GM19351 (cell line): ENCODE measurements around the gene SLC25A28.

ENCODE experiments used
- ATAC-seq: cut with Tn5 transposase; IDR thresholded peaks from one replicate; pipeline ENCODE4 v1.9.1; 2021; ENCODE audit warnings: mild to moderate bottlenecking, moderate library complexity; ENCODE audit not compliant: unreplicated experiment

Gene SLC25A28, protein sequence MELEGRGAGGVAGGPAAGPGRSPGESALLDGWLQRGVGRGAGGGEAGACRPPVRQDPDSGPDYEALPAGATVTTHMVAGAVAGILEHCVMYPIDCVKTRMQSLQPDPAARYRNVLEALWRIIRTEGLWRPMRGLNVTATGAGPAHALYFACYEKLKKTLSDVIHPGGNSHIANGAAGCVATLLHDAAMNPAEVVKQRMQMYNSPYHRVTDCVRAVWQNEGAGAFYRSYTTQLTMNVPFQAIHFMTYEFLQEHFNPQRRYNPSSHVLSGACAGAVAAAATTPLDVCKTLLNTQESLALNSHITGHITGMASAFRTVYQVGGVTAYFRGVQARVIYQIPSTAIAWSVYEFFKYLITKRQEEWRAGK

DNA sequence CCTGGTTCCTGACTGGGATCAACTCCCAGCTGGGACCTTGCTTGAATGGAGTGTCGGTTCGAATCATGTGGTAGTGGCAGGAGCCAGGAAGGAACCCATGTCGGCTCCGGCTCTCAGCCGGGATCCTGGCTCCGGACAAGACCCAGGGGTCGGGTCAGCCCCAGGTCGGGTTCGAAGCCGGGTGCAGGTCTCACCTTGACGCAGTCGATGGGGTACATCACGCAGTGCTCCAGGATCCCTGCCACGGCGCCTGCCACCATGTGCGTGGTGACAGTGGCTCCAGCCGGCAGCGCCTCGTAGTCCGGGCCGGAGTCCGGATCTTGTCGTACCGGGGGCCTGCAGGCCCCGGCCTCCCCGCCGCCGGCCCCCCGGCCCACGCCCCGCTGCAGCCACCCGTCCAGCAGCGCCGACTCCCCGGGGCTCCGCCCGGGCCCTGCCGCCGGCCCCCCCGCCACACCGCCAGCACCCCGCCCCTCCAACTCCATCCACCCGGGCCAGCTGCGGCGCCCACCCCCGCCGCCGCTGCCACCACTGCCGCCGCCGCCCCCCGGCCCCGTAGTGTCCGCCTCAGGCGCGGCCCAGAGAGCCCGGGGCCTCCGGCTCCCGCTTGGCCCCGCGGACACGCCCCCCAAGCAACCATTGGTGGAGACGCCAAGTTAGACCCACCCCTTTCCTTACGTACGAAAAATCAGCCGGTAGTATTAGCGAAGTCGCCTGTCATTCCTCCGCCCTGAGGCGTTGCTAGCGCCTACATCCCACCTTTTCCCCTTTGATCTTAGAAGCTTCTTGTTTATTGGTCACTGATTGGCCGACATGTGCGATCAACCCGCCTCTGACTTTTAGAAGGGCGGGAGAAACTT is at the start of gene SLC25A28:
Gene SLC25A28, minus strand, starts transcription at position 589 of the 860 bp plus-strand sequence. Its CDS starts 104 bp downstream, at position 485.
- ATAC-seq: peak; percentile 72

- ATAC-seq: no peak
Observed at GRCh38 chr10:99667108-99667751, 47.0 kb upstream of the SLC25A28 start.

DNA sequence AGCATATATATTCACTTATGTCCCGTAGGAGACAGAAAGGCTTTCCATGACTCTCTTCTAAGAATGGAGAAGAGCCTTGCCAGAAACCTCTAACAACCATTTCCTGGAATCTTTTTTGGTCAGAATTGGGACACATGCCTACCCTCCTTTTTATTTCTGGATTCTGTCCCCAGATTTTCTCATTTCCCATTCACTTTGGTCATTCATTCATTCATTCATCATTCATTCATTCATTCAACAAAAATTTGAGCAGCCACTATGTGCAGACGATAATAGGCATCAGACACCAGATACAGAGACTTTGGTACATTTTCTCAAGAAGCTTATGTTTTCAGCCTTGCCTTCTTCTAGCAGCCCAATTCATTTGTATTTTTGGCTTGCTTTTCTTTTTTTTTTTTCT is 45.1 kb upstream of the SLC25A28 start:
- no peak for ATAC-seq

GRCh38 chr10:99661377-99661763 is 41.1 kb upstream of the SLC25A28 start:
- ATAC-seq: no peak

- no peak for ATAC-seq
Observed at GRCh38 chr10:99660662-99661376, 40.6 kb upstream of the SLC25A28 start.

- ATAC-seq: no peak
Observed at GRCh38 chr10:99659868-99660366, 39.7 kb upstream of the SLC25A28 start.

DNA sequence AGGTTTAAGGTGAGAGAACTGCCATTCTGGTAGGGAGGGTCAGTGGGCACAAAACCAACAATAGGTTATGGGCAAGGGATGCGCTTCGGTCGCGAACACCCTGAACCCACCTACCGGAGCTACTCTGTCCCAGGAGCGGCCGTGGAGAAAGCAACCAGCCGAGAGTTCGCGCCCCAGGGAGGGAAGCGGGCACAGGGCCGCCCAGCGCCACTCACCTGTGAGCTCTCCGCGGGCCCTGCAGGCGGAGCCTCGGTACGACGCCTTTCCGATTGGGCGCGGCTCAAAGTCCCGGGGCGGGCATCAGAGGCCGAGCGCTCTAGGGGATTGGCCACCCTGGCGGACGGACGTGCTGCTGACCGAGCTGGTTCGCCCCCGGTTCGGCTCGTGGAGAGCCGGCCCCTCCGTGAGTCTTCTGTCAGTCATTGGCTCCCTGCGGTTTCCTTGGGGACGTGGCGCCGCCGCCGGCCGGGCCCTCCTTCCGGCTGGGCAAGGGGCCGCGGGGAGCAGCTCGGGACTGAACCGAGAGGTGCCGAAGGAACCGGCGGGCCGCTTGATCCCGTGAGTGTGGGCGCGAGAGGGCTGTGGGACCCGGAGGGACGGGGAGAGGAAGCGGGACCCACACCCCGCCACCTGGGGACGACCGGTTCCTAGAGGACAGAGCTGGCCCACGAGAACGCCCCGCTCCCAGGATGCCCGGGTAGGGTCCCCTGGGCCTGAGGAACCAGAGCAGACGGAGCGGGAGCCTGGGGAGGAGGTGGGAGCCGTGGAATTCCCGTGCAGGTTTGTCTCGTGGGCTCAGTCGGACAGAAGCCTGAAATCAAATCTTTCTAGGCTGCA is 39.0 kb upstream of the SLC25A28 start, which contains the start of gene ENTPD7:
Gene ENTPD7, plus strand, starts transcription at position 479 of the 837 bp plus-strand sequence. CDS start 448 bp downstream, outside the sequence.
- peak; percentile 99 for ATAC-seq

- no peak for ATAC-seq
Observed at GRCh38 chr10:99658622-99659030, 38.4 kb upstream of the SLC25A28 start.

DNA sequence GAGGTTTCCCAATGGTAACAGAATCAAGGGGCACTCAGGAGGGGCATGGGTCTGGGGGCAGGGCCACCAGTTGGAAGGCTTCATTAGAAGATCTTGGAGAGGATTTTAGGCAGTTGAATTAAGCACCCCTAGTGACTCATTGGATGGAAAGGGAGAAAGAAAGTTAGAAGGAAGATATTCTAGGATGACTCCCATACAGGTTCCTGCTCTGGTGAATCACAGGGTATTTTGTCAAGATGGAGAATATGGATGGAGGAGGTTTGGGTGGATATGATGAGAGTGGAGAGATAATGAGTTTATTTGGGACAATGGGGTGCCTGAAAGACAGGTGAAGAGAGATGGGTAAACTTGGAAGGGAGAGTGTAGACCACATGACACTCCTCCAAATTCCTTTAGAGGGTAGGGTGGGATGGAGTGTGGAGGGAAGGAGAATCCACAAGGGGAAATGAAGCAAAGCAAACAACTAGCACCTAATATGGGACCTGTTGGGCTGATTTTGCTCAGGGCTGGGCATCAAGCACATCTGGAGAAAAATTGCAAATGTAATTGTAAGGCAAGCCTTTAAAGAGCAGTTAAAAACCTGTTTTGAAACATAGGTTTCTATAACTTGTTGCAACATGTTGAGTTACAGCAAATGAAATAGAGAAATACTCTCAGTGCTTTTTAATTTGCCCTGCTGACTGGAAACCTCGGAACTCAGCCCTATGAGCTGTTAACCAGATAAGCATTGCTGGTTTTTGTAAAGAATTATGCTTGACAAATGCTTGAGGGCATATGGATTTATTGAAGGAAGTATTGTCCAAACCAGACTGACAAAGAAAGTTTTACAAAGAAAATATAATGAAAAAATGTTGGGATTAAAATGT is 36.2 kb upstream of the SLC25A28 start:
- no peak for ATAC-seq

DNA sequence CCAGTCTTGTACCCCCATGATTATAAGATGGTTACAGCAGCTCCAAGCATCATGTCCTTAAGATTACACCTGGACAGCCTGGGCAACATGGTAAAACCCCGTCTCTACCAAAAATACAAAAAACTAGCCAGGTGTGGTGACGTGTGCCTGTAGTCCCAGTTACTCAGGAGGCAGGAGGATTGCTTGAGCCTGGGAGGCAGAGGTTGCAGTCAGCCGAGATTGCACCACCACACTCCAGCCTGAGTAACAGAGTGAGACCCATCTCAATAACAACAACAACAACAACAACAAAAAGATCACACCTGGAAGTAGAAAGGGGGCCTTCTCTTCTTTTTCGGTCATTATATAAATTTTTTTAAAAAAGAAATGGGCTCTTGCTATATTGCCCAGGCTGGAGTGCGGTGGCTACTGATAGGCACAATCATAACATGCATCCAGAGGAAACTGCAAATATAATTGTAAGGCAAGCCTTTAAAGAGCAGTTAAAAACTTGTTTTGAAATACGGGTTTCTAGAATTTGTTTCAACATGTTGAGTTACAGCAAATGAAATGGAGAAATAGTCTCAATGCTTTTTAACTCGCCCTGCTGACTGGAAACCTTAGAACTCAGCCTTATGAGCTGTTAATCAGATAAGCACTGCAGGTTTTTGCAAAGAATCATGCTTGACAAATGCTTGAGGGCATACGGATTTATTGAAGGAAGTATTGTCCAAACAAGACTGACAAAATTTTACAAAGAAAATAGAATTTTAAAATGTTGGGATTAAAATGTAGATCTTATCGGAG is 34.3 kb upstream of the SLC25A28 start:
- ATAC-seq: no peak

GRCh38 chr10:99652800-99653390 is 32.7 kb upstream of the SLC25A28 start:
- ATAC-seq: no peak

GRCh38 chr10:99648717-99649116 is 28.5 kb upstream of the SLC25A28 start:
- ATAC-seq: no peak

DNA sequence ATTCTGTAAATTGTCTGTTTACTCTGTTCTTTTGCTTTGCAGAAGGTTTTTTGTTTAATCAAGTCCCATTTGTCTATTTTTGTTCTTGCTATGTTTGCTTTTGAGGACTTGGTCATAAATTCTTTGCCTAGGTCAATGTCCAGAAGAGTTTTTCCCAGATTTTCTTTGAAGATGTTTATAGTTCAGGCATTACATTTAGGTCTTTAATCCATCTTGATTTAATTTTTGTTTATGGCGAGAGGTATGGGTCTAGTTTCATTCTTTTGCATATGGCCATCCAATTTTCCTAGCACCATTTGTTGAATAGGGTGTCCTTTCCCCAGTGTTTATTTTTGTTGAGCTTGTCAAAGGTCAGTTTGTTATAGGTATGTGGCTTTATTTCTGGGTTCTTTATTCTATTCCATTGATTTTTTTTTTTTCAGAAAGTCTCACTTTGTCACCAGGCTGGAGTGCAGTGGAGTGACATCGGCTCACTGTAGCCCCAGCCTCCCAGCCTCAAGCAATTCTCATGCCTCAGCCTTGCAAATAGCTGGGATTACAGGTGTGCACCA is 27.4 kb upstream of the SLC25A28 start:
- ATAC-seq: no peak

DNA sequence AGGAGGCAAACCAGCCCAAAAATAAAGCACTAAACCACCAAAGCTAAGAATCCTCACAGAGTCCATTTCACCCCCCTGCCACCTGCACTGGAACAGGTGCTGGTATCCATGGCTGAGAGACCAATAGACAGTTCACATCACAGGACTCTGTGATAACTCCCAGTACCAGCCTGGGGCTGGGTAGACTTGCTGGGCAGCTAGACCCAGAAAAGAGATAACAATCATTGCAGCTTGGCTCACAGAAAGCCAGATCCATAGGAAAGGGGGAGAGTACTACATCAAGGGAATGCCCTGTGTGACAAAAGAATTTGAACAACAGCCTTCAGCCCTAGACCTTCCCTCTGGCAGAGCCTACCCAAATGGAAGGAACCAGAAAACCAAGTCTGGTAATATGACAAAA is 13.6 kb upstream of the SLC25A28 start:
- ATAC-seq: no peak

DNA sequence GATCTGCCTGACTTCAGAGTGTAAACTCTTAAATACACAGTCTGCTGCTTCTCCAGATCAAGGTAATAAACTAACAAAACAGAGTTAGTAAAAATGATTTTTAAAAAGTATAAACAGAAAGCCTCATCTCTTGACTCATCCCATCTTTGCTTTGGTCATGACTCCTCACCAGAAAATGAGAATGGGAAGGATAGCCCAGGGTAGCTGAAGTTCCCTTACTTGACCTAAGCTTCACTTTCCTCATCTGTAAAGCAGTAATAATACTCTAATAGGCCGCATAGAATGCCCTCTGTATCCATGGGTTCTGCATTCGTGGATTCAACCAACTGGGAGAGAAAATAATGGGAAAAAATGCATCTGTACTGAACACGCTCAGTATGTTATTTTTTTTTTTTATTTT is 11.3 kb upstream of the SLC25A28 start:
- no peak for ATAC-seq

DNA sequence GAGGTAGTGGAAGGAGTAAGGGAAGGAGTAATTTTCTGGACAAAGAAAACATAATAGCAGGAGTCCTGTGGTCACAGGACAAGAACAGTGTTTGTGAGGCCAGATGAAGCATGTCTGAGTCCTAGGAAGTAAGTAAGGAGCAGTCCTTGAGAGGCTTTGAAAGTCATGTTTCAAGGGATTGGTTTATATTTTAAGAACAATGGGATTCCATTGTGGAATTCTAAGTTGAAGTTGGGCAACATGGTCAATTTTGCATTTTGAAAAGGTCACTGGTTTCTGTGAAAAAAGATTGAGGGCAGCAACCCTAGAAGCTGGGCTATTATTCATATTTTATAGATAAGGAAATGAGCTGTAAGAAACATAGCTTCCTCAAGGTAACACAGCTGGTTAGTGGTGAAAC is 10.8 kb upstream of the SLC25A28 start:
- no peak for ATAC-seq

DNA sequence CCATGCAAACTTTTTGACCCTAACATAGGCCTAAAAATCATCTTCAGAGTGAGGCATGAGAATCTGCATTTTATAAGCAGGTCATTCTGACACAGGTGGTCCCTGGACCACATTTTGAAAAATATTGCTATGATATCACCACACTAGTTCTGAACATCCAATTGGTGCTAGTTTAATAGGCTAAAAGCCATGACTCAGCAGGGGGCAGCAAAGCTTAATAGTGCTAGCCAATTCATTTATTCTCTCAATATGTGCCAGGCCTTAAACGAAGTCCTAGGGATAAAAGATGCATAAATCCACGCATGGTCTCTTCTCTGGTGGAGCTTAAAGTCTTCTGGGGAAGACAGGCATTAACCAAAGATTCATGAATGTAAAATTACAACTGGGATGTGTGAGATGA is 10.2 kb upstream of the SLC25A28 start:
- no peak for ATAC-seq
